GM12801 (cell line): Measurements from ENCODE around the gene SLC6A3.

Source experiments
- TF ChIP-seq, protein P1 (sequence below): IDR thresholded peaks from one replicate; pipeline ENCODE4 v1.5.1; 2011; ENCODE audit warnings: control low read depth; ENCODE audit not compliant: insufficient read length; ENCODE audit errors: extremely low read depth

The SLC6A3 gene

DNA sequence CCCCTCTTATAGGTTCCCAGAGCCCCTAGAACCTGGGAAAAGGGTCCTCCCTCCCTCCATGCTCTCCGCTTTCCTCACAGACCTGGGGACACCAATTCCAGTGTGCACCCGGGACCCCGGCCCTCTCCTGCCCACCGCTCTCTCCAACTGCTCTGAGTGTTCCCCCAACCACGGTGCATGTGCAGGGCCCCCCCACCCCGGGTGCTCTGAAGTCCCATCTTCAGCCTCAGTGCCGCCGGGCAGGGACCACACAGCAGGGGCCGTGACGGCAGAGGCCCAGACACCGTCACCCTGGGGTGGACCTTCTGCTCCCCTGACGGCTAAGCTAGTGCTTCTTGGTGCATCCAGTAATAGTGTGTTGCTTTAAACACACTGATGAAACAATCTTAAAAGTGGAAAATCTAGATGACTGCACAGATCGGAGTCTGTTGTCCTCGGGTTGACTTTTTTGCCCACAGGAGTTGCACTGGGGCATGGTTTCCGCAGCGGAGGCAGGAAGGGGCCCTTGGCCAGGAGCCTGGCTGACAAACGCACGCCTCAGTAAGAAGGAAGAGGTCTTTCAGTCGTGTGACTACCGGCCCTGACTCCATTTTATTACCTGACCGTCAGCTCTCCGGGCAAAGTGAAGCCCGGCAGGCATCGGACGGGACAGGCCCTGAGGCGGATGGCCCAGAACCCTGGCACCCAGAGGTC is 36.2 kb upstream of the SLC6A3 start:
- TF ChIP-seq, protein P1, sequence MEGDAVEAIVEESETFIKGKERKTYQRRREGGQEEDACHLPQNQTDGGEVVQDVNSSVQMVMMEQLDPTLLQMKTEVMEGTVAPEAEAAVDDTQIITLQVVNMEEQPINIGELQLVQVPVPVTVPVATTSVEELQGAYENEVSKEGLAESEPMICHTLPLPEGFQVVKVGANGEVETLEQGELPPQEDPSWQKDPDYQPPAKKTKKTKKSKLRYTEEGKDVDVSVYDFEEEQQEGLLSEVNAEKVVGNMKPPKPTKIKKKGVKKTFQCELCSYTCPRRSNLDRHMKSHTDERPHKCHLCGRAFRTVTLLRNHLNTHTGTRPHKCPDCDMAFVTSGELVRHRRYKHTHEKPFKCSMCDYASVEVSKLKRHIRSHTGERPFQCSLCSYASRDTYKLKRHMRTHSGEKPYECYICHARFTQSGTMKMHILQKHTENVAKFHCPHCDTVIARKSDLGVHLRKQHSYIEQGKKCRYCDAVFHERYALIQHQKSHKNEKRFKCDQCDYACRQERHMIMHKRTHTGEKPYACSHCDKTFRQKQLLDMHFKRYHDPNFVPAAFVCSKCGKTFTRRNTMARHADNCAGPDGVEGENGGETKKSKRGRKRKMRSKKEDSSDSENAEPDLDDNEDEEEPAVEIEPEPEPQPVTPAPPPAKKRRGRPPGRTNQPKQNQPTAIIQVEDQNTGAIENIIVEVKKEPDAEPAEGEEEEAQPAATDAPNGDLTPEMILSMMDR: no peak

DNA sequence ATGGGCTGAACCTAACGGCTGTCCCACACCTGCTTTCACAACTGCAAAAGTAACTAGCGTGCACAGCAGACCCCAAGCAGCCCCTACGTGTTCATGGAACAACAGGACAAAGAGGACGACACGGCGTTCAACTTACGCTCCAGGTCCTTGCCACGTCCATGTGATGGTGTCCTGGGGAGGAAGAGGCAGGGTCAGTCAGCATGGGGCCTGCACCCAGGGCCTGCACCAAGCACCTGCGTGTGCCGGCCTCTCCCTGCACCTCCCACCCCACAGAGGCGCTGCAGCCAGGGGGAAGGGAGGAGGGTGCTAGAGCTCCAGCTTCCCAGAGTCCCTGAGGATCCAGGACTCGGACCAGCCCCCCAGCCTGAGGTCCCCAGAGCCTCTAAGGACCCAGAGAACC is 35.6 kb upstream of the SLC6A3 start:
- TF ChIP-seq, protein P1: no peak

DNA sequence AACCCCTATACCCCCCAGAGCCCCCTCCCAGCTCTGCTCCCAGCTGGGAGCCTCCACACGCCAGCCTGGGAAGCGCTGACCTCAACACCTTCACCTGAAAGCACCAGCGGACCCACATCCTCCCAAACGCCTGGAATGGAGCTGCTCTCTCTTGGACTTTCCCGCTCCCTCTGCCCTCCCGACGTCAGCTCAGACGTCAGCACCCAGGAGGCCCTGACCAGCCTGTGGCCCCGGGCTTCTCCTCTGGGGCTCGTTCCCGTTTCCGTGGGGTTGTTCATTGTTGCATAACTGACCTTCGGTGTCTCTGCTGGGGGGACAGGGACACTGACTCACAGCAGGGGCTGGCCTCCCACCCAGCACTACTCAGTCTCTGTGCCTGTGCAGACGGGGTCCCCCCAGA is 35.0 kb upstream of the SLC6A3 start:
- TF ChIP-seq, protein P1: no peak

DNA sequence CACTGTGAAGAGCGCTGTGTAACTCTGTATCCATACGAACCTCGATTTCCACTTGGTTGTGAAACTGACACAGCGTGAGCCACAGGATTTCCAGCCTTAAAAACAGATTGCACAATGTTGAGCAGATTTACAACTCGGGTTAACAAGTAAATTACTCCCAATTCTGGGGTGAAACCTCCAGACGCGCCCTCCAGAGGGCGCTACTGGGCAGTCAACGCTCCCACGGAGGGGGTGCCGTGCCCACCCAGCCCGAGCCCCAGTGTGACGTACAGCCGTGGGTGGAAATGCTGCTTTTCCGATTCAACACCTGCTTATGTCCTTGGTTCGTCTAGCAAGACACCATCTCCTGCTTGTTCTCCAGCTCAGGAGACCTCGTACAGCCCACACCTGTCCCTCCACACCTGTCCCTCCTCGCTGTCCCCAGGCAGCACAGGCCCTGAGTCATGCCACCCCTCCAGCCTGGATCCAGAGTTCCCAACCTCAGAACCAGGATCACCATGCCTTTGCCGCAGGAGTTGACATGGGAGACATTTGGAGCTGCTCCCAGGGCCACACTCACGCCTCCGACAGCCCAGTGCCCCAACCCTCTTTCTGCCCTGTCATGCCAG is 34.4 kb upstream of the SLC6A3 start:
- TF ChIP-seq, protein P1: no peak

DNA sequence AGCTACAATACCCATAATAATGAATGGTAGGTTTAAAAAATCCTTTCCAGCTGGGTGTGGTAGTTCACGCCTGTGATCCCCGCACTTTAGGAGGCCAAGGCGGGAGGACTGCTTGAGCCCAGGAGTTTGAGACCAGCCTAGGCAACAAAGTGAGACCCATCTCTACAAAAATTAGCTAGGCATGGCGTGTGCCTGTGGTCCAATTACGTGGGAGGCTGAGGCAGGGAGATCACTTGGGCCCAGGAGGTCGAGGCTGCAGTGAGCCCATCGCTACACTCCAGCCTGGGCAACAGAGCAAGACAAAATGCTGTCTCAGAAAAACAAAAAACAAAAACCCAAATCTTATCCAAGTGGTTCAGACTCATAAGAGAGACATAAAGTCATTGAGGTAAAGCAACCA is 33.8 kb upstream of the SLC6A3 start:
- TF ChIP-seq, protein P1: no peak

DNA sequence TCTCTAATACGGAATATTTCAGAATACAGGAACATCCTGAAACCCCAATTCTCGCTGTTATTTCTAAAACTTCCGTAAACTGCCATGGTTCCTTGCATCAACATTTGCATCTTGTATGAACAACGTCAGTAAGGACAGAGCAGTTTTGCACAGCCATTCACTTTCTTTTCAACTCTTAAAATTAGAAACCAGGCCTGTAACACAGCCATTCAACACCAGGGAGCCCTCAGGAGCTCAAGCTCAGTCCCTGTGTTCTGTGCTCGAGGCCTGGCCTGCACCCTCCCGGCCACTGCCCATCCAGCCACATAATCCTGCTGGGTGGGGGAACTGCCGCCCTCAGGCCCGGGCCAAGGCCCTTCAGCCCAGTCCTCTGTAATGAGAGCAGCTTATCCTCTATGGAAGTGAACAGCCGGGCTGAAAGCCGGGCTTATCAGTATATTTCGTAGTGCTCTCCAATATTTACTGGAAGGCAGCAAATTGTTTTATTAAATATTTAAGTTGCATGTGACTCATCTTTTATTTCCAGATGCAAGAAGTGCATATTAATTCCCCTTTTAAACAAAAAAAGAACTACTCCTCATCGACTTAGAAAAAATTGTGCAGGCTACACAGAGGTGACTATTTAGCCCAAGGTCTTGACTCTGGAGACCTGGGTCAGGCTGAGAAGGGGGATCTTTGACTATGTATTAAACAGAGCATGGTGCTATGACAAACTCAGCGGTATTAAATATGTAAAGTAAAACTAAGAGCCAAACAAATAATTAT is 33.2 kb upstream of the SLC6A3 start:
- TF ChIP-seq, protein P1: no peak

DNA sequence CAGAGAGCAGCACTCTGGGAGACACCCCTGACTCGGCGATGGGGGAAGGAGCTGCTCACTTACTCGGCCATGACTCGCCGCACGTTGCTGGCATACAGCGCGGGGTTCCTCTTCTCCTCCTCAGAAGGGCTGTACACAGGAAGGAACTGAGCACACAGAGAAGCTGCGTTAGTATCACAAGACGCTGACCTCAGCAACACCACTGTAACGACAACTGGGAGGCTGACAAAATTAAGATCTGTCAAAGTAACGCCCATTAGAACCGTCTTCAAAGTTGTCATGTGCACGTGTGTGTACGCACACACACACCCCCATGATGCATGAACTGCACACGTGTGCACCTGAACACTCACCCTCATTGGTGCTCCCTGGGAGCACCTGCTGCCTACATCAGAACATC is 32.1 kb upstream of the SLC6A3 start:
- TF ChIP-seq, protein P1: no peak
